Panc1 (cell line): ENCODE measurements around the gene SORCS1.

Experiments used
- POLR2AphosphoS5 ChIP-seq: IDR thresholded peaks from 2 replicates; pipeline ENCODE4 v1.6.1; 2012; ENCODE audit warnings: mild to moderate bottlenecking, low read depth, low read length, moderate library complexity
- TCF7L2 ChIP-seq: IDR thresholded peaks from 2 replicates; pipeline ENCODE4 v1.6.1; 2011; ENCODE audit warnings: mild to moderate bottlenecking, low read depth, low read length, inconsistent platforms
- TF ChIP-seq, protein P1 (sequence below): fragments of 450-650 bp; IDR thresholded peaks from 2 replicates; pipeline ENCODE4 v1.5.1; 2017; ENCODE audit warnings: mild to moderate bottlenecking

- no peak for TF ChIP-seq POLR2AphosphoS5
- TF ChIP-seq, protein P1, sequence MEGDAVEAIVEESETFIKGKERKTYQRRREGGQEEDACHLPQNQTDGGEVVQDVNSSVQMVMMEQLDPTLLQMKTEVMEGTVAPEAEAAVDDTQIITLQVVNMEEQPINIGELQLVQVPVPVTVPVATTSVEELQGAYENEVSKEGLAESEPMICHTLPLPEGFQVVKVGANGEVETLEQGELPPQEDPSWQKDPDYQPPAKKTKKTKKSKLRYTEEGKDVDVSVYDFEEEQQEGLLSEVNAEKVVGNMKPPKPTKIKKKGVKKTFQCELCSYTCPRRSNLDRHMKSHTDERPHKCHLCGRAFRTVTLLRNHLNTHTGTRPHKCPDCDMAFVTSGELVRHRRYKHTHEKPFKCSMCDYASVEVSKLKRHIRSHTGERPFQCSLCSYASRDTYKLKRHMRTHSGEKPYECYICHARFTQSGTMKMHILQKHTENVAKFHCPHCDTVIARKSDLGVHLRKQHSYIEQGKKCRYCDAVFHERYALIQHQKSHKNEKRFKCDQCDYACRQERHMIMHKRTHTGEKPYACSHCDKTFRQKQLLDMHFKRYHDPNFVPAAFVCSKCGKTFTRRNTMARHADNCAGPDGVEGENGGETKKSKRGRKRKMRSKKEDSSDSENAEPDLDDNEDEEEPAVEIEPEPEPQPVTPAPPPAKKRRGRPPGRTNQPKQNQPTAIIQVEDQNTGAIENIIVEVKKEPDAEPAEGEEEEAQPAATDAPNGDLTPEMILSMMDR: no peak
- TF ChIP-seq TCF7L2: no peak
Measured at GRCh38 chr10:106551501-106552062, 612.9 kb downstream of the SORCS1 start.
